ENCODE data around the gene KISS1R.

The KISS1R gene

GRCh38 chr19:900302-901111 lies 16.6 kb upstream of the KISS1R start:
- no peak for DNase-seq

DNA sequence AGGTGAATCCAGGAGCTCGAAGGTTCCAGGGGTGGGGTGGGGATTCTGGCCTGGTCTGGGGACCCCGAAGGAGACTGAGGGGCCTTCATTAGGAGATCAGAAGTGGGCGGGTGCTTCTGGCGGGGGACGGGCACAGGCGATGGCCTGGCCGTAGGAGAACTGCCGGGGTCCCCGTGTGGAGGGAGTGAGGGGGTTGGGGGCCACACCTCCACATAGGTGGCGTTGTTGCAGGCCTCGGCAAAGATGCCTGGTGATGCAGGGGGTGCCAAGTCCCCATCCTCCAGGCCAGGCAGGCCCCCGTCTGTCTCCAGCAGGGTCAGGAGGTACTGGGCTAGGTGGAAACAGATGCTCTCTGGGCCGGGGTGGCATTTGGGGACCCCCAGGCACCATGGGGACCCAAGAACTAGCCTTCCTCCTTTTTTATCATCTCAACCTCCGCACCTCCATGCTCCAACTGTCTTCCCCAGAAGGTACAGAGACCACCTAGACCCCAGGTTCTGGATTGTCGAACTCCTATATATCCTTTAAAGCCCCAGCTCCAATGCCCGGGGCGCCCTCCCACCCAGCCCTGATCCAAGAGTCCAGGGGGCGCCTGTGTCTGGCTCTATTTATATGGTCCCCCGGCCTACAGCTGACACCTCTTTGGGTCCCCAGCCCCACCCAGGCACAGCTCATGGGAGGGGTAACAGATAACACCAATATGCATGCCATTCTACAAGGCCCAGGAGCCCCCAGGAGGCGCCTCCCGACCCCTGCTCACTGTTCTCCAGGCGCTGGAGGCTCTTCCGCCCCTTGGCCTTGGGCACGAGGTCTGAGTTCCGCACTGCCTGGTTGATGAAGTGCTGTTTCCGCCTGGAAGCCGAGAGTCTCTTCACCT lies 15.7 kb upstream of the KISS1R start:
- no peak for DNase-seq

DNA sequence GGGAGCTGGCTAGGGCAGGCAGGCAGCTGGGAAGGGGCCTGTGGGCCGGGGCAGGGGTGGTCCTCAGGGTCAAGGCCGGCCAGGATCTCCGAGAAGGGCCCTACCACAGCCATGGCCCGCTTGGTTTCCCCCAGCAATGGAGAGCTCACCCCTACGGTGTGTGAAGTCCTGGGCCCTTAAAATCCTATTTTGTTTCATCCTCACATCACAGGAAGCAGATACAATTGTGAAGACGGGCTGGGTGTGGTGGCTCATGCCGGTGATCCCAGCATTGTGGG lies 15.1 kb upstream of the KISS1R start:
- DNase-seq: no peak

DNA sequence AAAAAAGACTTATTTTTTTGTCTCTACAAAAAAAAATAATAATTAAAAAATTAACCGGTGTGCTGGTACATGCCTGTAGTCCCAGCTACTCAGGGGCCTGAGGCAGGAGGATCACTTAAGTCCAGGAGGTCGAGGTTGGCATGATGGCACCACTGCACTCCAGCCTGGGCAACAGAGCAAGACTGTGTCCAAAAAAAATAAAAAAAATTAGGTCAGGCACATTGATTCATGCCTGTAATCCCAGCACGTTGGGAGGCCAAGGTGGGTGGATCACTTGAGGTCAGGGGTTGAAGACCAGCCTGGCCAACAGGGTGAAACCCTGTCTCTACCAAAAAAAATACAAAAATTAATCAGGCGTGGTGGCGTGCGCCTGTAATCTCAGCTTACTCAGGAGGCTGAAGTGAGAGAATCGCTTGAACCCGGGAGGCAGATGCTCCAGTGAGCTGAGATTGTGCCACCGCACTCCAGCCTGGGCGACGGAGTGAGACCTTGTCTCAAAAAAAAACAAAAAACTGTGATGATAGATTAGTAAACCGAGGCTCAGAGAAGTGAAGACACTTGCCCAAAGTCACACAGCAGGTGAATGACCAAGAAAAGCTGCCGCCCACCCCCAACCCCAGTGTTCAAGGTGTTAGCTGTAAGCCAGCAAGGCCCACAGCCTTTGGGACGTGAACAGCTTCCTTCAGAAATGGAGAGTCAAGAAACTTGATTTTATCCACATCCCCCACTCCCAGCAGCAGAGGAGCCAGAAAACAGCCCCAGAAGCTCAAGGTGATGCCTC lies 14.5 kb upstream of the KISS1R start:
- no peak for DNase-seq

GRCh38 chr19:903266-903797 lies 13.8 kb upstream of the KISS1R start:
- DNase-seq: no peak

DNA sequence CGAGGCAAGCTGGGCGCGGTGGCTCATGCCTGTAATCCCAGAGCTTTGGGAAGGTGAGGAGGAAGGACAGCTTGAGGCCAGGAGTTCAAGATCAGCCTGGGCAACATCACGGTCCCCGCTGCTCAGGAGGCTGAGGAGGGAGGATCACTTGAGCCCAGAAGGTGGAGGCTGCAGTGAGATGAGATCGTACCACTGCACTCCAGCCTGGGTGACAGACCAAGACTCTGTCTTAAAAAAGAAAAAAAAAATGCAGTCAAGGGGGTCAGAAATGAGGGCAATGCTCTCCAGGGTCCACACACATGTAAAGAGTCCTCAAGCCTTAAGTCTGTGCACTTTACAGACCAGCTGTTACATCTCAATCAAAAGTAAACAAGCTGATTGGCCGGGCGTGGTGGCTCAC lies 12.6 kb upstream of the KISS1R start:
- DNase-seq: no peak

DNA sequence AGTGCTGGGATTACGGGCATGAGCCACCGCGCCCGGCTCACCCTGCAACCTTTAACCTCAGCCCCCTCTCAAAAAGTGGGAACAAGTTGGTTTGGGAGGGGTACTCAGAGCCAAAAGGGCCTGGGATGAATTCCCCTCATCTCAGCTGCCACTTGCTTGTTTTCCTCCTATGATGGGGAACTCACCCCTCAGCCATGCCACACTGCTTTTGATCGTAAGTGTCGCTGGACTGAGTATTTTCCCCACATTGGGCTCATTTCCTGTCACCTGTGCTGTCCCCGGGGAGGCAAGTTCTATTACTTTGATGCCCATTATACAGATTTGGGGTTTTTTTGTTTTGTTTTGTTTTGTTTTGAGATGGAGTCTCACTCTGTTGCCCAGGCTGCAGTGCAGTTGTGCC lies 10.7 kb upstream of the KISS1R start:
- no peak for DNase-seq

GRCh38 chr19:907183-907853 lies 9.8 kb upstream of the KISS1R start:
- DNase-seq: no peak

DNA sequence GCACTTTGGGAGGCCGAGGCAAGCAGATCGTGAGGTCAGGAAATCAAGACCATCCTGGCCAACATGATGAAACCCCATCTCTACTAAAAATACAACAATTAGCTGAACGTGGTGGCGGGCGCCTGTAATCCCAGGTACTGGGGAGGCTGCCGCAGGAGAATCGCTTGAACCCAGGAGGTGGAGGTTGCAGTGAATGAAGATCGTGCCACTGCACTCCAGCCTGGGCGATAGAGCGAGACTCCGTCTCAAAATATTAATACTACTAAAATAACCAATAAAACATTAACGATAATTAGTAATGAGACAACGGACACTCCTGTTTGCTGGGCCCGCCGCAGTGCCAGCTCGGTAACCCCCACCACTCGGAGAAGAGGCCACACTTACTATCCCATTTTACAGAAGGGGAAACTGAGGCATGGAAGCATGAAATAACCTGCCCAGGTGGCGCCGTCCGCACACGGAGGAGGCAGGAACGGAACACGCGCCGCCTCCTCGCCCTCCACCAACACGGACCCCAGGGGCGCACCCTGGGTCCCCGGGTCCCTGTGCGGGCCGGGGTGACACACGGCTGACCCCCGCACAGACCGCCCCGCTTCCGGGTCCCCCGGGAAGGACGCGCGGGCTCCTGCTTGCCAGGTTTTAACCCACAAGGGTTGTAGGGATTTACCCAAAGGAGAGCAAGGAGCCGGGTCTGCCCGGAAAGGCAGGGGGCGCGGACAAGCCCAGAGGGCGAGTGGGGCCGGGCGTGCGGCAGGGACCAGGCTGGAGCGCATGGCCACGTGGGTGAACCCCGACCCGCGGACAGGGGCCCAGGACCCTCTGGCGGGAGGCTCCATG lies 5.7 kb upstream of the KISS1R start:
- no peak for DNase-seq

- DNase-seq: no peak
Observed at GRCh38 chr19:912181-913079, 4.7 kb upstream of the KISS1R start.

DNA sequence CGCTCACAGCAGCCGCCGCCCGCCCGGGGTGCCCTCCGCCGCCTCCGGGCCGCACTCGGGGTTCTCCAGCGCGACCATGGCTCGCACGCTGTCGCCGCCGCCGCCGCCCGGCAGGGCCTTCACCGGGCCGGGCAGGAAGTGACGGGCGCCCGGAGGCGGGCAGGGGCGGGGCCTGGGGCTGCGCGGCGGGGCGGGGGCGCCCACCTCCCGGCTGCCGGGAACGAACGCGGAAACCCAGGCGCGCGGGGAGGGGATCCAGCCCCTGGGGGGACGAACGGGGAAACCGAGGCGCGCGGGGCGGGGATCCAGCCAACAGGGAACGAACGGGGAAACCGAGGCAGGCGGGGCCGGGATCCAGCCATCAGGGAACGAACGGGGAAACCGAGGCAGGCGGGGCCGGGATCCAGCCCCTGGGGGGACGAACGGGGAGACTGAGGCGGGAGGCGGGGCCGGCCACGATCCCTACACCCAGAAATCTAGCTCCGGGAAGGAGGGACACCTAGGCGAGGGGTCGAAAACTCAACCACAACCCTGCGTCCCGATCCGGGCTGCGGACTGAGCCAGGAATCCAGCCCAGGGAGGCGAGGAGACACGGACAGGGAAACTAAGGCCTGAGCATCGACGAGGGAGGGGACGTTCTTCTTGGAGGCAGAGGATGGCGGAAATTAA lies 3.9 kb upstream of the KISS1R start, which contains the start of gene R3HDM4:
R3HDM4 (minus strand) TSS at position 140 of the 669 bp plus-strand sequence; CDS start at position 78, 62 bp downstream.
- DNase-seq: peak; percentile 40

- no peak for DNase-seq
Observed at GRCh38 chr19:916645-917322, 349 bp upstream of the KISS1R start.

DNA sequence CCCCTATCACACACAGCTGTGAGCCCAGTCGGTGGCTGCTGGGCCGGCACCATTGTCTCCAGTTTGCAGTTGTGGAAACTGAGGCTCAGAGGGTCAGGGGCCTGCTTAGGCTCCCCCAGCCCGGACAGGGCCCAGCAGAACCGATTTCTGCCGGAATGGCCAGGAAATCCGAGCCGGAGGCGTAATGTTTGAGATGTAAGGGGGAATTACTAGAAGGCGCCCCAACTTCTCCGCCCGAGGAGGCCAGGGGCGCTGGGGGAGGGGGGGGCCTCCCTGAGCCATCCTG lies 962 bp downstream of the KISS1R start:
- DNase-seq: no peak

DNA sequence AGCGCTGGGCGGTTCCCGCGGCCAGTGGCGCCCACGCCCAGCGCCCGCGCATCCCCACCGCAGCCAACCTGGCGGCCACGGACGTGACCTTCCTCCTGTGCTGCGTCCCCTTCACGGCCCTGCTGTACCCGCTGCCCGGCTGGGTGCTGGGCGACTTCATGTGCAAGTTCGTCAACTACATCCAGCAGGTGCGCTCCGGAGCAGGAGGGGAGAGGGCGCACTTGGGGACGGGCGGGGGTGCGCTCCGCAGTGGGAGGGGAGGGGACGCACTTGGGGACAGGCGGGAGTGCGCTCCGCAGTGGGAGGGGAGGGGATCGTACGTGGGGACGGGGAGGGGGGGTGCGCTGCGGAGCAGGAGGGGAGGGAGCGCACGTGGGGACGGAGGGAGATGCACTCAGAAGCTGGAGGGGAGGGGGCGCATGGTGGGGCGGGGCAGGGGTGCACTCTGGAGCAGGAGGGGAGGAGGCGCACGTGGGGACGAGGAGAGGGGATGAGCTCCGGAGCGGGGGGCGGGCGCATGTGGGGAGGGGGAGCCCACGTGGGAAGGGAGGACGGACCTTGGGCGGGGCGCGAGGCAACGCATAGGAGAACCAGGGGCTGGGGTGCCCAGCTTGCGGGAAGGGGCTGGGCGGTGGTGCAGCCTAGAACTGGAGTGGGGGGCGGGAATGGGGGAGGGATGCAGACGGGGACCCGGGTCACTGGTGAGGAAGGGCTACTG lies 1.5 kb downstream of the KISS1R start:
- DNase-seq: no peak

- DNase-seq: no peak
Observed at GRCh38 chr19:919199-920050, 2.3 kb downstream of the KISS1R start.

DNA sequence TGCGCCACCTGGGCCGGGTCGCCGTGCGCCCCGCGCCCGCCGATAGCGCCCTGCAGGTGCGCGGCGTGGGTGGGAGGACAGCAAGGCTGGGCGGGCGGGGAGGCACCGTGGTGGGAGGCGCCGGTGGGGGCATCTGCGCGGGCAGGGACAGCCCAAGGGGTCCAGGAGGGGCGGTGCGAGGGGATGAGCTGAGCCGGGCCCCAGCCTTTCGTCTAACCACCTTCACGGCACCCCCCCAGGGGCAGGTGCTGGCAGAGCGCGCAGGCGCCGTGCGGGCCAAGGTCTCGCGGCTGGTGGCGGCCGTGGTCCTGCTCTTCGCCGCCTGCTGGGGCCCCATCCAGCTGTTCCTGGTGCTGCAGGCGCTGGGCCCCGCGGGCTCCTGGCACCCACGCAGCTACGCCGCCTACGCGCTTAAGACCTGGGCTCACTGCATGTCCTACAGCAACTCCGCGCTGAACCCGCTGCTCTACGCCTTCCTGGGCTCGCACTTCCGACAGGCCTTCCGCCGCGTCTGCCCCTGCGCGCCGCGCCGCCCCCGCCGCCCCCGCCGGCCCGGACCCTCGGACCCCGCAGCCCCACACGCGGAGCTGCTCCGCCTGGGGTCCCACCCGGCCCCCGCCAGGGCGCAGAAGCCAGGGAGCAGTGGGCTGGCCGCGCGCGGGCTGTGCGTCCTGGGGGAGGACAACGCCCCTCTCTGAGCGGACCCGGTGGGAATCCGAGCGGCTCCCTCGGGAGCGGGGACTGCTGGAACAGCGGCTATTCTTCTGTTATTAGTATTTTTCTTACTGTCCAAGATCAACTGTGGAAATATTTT lies 3.1 kb downstream of the KISS1R start:
- DNase-seq: peak; percentile 41

DNA sequence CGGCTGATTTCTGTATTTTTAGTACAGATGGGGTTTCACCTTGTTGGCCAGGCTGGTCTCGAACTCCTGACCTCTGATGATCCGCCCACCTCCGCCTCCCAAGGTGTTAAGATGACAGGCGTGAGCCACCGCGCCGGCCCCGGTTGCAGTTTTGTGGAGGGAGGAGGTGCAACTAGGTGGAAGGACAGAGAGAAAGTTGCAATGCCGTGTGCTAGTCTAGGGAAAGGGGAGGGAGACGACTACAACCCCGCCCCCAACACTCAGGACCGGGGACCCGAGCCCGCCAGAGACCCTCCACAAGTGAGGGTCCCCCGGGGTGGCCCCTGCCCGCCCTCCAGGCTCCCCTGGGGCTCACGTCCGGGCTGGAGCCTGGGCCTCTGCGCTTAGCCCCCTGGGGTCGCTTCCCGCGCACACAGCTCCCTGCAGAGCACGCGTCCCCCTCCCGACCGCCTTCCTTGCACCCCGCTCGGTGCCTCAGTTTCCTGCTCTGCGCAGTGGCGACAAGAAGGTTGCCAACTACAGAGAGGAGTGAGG lies 7.5 kb downstream of the KISS1R start:
- no peak for DNase-seq

Data from NCI-H1436 (cell line).